ENCODE measurements around the gene GSAP. TPM values are rescaled to one million over a fixed set of nuclear protein-coding genes. Genes with fewer than 3 reads are reported as not detected.

The GSAP gene
- total and polyA plus RNA-seq, 10 donors, result 35.9 to 96.5 (median 76.9) TPM

DNA sequence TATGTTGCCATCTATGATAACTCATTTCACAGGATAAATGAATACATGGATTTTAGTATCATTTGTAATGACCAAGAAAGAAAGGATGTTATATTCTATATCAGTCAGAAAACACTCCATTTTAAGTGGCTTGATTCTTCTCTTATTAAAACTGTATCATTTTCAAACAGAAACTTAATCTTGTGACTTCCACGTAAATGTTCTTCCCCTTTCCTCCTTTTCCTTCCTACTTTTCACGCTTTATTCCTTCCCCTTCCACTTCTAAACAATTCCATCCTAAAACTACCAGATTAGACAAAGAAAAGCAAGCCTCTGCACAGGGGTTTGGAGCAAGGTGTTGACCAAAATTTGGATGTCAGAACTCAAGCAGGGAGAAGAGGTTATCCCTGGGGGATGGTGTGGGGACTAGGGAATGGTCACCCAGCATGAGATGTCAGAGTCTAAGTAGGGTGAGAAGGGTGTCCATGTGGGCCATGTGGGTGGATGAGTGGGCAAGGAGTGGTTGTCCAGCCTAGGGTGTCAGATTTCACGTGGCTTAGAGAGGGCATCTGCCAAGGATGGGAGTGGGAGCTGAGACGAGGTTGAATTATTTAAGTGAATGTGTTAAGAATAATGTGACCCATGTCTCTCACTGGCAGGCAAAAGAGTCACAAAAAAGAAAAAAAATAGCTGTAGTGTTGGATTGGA is 5.0 kb upstream of the GSAP start:
- intact Hi-C loops (cut with DNase I; ENCODE audit: low total_unique reads), result no loop called here
- no peak for DNase-seq
- H3K4me3 ChIP-seq, result no peak overlapping the region
- TF ChIP-seq POLR2A (IDR thresholded peaks at IDR 0.05), result no peak
- TF ChIP-seq POLR2AphosphoS5 (IDR thresholded peaks at IDR 0.05), result no peak
- TF ChIP-seq, protein P1, sequence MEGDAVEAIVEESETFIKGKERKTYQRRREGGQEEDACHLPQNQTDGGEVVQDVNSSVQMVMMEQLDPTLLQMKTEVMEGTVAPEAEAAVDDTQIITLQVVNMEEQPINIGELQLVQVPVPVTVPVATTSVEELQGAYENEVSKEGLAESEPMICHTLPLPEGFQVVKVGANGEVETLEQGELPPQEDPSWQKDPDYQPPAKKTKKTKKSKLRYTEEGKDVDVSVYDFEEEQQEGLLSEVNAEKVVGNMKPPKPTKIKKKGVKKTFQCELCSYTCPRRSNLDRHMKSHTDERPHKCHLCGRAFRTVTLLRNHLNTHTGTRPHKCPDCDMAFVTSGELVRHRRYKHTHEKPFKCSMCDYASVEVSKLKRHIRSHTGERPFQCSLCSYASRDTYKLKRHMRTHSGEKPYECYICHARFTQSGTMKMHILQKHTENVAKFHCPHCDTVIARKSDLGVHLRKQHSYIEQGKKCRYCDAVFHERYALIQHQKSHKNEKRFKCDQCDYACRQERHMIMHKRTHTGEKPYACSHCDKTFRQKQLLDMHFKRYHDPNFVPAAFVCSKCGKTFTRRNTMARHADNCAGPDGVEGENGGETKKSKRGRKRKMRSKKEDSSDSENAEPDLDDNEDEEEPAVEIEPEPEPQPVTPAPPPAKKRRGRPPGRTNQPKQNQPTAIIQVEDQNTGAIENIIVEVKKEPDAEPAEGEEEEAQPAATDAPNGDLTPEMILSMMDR (IDR thresholded peaks at IDR 0.05 in 8 of 11, conservative IDR thresholded peaks at IDR 0.05 in 3 of 11), result no peak
- H3K36me3 ChIP-seq, result no peaks in the 10 kb centered on the region
- H3K27me3 ChIP-seq (replicated peaks in 1 of 7), result no peaks in the 10 kb centered on the region
- no peaks in the 10 kb centered on the region for H3K9me3 ChIP-seq
- H3K27ac ChIP-seq, result peak overlapping the region in 4 of 8 donors; percentile 1 to 58 (median 34)
- WGBS, 5 donors, result 49 to 59% (median 53%) methylated on average over 4 of the region's 4 CpGs
- H3K4me1 ChIP-seq, result peaks cover 0 to 78% (median 32%) of the 10 kb centered on the region in 6 donors

DNA sequence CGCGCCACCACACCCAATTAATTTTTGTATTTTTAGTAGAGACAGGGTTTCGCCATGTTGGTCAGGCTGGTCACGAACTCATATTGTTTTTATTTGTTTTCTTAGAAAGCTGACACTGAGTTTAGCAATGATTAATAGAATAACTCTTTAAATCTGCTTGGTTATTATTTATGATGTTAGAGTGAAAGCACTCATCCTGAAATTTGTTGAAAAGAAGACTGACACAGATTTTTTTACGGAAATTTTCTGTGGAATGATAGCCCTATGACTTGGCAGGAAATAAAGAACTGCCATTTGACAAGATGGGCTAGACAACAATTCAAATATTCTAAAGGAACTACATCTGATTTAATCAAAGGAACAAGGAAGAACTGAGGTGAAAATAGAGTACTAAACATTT is 4.3 kb upstream of the GSAP start:
- no peak for DNase-seq
- Histone ChIP-seq H3K27ac (peak overlapping the region in 4 of 8 donors; percentile 1 to 58 (median 34)), H3K36me3 (no peaks in the 10 kb centered on the region), H3K4me1 (peaks cover 0 to 73% (median 29%) of the 10 kb centered on the region in 6 donors), H3K4me3 (no peak overlapping the region), H3K27me3 (replicated peaks in 1 of 7) (no peaks in the 10 kb centered on the region), H3K9me3 (no peaks in the 10 kb centered on the region)
- TF ChIP-seq, protein P1 (IDR thresholded peaks at IDR 0.05 in 8 of 11, conservative IDR thresholded peaks at IDR 0.05 in 3 of 11), result no peak
- TF ChIP-seq POLR2A (IDR thresholded peaks at IDR 0.05), result no peak
- TF ChIP-seq POLR2AphosphoS5 (IDR thresholded peaks at IDR 0.05), result no peak
- intact Hi-C loops (cut with DNase I; ENCODE audit: low total_unique reads), result no loop called here
- 90 to 92% (median 91%) methylated on average over 5 of the region's 5 CpGs for WGBS, 5 donors

DNA sequence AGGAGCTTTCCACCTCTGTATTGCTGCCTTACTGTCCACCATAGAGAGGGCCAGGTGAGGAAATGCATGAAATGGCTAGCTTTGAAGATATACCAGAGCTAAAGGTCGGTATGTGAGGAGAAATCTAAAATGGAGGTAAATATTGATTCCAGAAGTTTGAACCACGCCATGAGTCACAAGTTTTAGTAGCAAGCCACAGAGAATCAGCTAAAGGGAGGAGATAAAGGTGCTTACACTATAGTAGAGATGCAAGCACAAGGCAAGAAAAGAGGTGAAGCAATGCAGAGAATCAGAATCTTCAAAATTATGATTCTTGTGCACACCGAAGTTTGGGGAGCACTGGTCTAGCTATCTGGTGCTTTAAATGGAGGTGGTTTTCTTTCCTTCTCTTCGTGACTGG is 3.0 kb upstream of the GSAP start:
- intact Hi-C loops (cut with DNase I; ENCODE audit: low total_unique reads), result no loop called here
- no peaks in the 10 kb centered on the region for H3K9me3 ChIP-seq
- no peaks in the 10 kb centered on the region for H3K36me3 ChIP-seq
- H3K27me3 ChIP-seq (replicated peaks in 1 of 7), result no peaks in the 10 kb centered on the region
- DNase-seq, result no peak
- TF ChIP-seq, protein P1 (IDR thresholded peaks at IDR 0.05 in 8 of 11, conservative IDR thresholded peaks at IDR 0.05 in 3 of 11), result no peak
- TF ChIP-seq POLR2AphosphoS5 (IDR thresholded peaks at IDR 0.05) (no peak), POLR2A (IDR thresholded peaks at IDR 0.05) (no peak)
- peaks cover 0 to 77% (median 38%) of the 10 kb centered on the region in 6 donors for H3K4me1 ChIP-seq
- peak overlapping the region in 1 of 8 donors; percentile 14 for H3K27ac ChIP-seq
- no peak overlapping the region for H3K4me3 ChIP-seq
- WGBS, 5 donors, result 91 to 97% (median 92%) methylated on average over 4 of the region's 4 CpGs

DNA sequence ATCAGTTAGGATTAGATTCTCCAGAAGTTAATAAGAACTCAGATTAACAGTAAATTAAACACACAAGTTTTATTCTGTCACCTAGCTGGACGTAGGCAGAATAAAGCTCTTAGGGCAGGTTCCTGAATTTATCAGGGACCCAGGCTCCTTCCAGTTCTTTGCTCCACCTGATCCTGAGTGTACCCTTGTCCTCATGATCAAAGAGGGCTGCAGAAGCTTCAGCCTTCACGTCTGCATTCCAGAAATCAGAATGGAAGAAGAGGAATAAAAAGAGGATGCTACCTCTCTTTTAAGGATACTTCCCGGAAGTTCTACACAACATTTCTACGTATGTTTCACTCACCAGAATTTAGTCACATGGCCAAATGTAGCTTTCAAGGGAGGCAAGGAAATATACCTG is 1.7 kb upstream of the GSAP start:
- peak overlapping the region in 6 of 8 donors; percentile 7 to 98 (median 96) for H3K27ac ChIP-seq
- no peaks in the 10 kb centered on the region for H3K27me3 ChIP-seq (replicated peaks in 1 of 7)
- H3K9me3 ChIP-seq, result no peaks in the 10 kb centered on the region
- 92 to 96% (median 94%) methylated on average over 4 of the region's 4 CpGs for WGBS, 5 donors
- intact Hi-C loops (cut with DNase I; ENCODE audit: low total_unique reads), result no loop called here
- DNase-seq, result no peak
- H3K4me3 ChIP-seq, result no peak overlapping the region
- H3K4me1 ChIP-seq, result peaks cover 8 to 80% (median 51%) of the 10 kb centered on the region in 6 donors
- H3K36me3 ChIP-seq, result no peaks in the 10 kb centered on the region
- TF ChIP-seq POLR2A (IDR thresholded peaks at IDR 0.05) (no peak), POLR2AphosphoS5 (IDR thresholded peaks at IDR 0.05) (no peak)
- TF ChIP-seq, protein P1 (IDR thresholded peaks at IDR 0.05 in 8 of 11, conservative IDR thresholded peaks at IDR 0.05 in 3 of 11), result no peak
